ENCODE results near the gene TACC3. TPM values are rescaled to one million over a fixed set of nuclear protein-coding genes. Genes with fewer than 3 reads are reported as not detected.
A peak's percentile ranks its signal among the peaks of the same experiment; 100 is the strongest.
"Not testable (repeated sequence)": the region's sequence is repeated elsewhere in the genome, so short reads cannot be mapped to it uniquely, and the experiment has no call there.

Gene TACC3
- total RNA-seq, 5 donors from 2014 or later (not counting 1 experiment from before 2014, with no cell fraction given) = 100 to 138 (median 127) TPM

- Mint-ChIP-seq H3K27ac (no peak overlapping the region), H3K27me3 (no peaks in the 10 kb centered on the region), H3K36me3 (peaks cover 35% of the 10 kb centered on the region), H3K9me3 (no peaks in the 10 kb centered on the region), H3K4me3 (no peak overlapping the region), H3K4me1 (peaks cover 0 to 7% (median 4%) of the 10 kb centered on the region in 3 donors)
- no peak overlapping the region for H3K4me3 ChIP-seq (ENCODE audit: control insufficient read depth in 1 of 2, extremely low read depth in 1 of 2, low read length in 1 of 2)
- ChIA-PET CTCF (interaction anchor here (0.8 to 1.4 kb wide), 3 partner anchors 29 to 30 kb away, joined by 3 to 10 read pairs (median 4); no protein-coding TSS in a partner anchor), POLR2A (interaction anchor here in 1 of 2 donors (0.6 kb wide), 1 partner anchor 86 kb away, joined by 3 read pairs; no protein-coding TSS in a partner anchor)
- no peak for ATAC-seq (replicated peaks in 1 of 4)
- H3K4me1 ChIP-seq (ENCODE audit: control insufficient read depth in 1 of 2, extremely low read depth in 1 of 2, insufficient read depth in 2 of 2, low read length in 2 of 2) = no peaks in the 10 kb centered on the region
- no peak for DNase-seq
- peaks cover 8 to 77% of the 10 kb centered on the region in 2 donors for H3K36me3 ChIP-seq (ENCODE audit: control insufficient read depth in 2 of 2, extremely low read depth in 1 of 2, insufficient read depth in 1 of 2, low read length in 1 of 2)
- H3K27ac ChIP-seq (ENCODE audit: low read length) = no peak overlapping the region
- H3K9me3 ChIP-seq = no peaks in the 10 kb centered on the region
- WGBS (ENCODE audit: insufficient coverage) = 85% methylated on average over 2 of the region's 5 CpGs
- no peaks in the 10 kb centered on the region for H3K27me3 ChIP-seq (replicated peaks in 1 of 2; ENCODE audit: control insufficient read depth in 2 of 2, extremely low read depth in 1 of 2, insufficient read depth in 2 of 2, low read length in 1 of 2)
Measured at GRCh38 chr4:1695913-1696312, 25.4 kb upstream of the TACC3 start.

- Mint-ChIP-seq H3K36me3 (peaks cover 31% of the 10 kb centered on the region), H3K4me1 (peaks cover 13 to 34% (median 30%) of the 10 kb centered on the region in 3 donors)
- H3K4me3 Mint-ChIP-seq; H3K27ac ChIP-seq (ENCODE audit: low read length); H3K9me3 ChIP-seq; ATAC-seq (replicated peaks in 1 of 4); H3K27ac Mint-ChIP-seq; POLR2A ChIA-PET; H3K27me3 Mint-ChIP-seq; H3K27me3 ChIP-seq (replicated peaks in 1 of 2; ENCODE audit: control insufficient read depth in 2 of 2, extremely low read depth in 1 of 2, insufficient read depth in 2 of 2, low read length in 1 of 2); H3K9me3 Mint-ChIP-seq; DNase-seq; H3K4me3 ChIP-seq (ENCODE audit: control insufficient read depth in 1 of 2, extremely low read depth in 1 of 2, low read length in 1 of 2); H3K4me1 ChIP-seq (ENCODE audit: control insufficient read depth in 1 of 2, extremely low read depth in 1 of 2, insufficient read depth in 2 of 2, low read length in 2 of 2): not testable (repeated sequence)
- CTCF ChIA-PET = interaction anchor here (1.3 to 1.6 kb wide), 2 partner anchors 8 to 9 kb away, joined by 4 to 5 read pairs; no protein-coding TSS in a partner anchor
- peaks cover 5 to 68% of the 10 kb centered on the region in 2 donors for H3K36me3 ChIP-seq (ENCODE audit: control insufficient read depth in 2 of 2, extremely low read depth in 1 of 2, insufficient read depth in 1 of 2, low read length in 1 of 2)
- WGBS (ENCODE audit: insufficient coverage) = 86% methylated on average over 4 of the region's 8 CpGs
Measured at GRCh38 chr4:1701671-1702070, 19.6 kb upstream of the TACC3 start.

GRCh38 chr4:1703867-1704266, 17.5 kb upstream of the TACC3 start:
- Histone ChIP-seq H3K36me3 (ENCODE audit: control insufficient read depth in 2 of 2, extremely low read depth in 1 of 2, insufficient read depth in 1 of 2, low read length in 1 of 2) (peaks cover 5 to 54% of the 10 kb centered on the region in 2 donors), H3K27me3 (replicated peaks in 1 of 2; ENCODE audit: control insufficient read depth in 2 of 2, extremely low read depth in 1 of 2, insufficient read depth in 2 of 2, low read length in 1 of 2) (no peaks in the 10 kb centered on the region), H3K4me1 (ENCODE audit: control insufficient read depth in 1 of 2, extremely low read depth in 1 of 2, insufficient read depth in 2 of 2, low read length in 2 of 2) (peaks cover 0 to 8% of the 10 kb centered on the region in 2 experiments), H3K27ac (ENCODE audit: low read length) (no peak overlapping the region), H3K4me3 (ENCODE audit: control insufficient read depth in 1 of 2, extremely low read depth in 1 of 2, low read length in 1 of 2) (no peak overlapping the region), H3K9me3 (no peaks in the 10 kb centered on the region)
- WGBS (ENCODE audit: insufficient coverage) = no CpG with 5 or more reads among the region's 1 CpG
- Mint-ChIP-seq H3K36me3 (peaks cover 36% of the 10 kb centered on the region), H3K27ac (no peak overlapping the region), H3K27me3 (no peaks in the 10 kb centered on the region), H3K4me3 (no peak overlapping the region), H3K4me1 (peaks cover 22 to 45% (median 39%) of the 10 kb centered on the region in 3 donors), H3K9me3 (no peaks in the 10 kb centered on the region)
- no peak for ATAC-seq (replicated peaks in 1 of 4)
- ChIA-PET CTCF (interaction anchor here in 1 of 2 donors (1.6 kb wide), 1 partner anchor 11 kb away, joined by 11 read pairs; no protein-coding TSS in a partner anchor), POLR2A (no interaction called here)
- DNase-seq = no peak

GRCh38 chr4:1705732-1706131, 15.6 kb upstream of the TACC3 start:
- H3K27ac Mint-ChIP-seq = no peak overlapping the region
- H3K36me3 ChIP-seq (ENCODE audit: control insufficient read depth in 2 of 2, extremely low read depth in 1 of 2, insufficient read depth in 1 of 2, low read length in 1 of 2) = peaks cover 5 to 39% of the 10 kb centered on the region in 2 donors

GRCh38 chr4:1706358-1706757, 15.0 kb upstream of the TACC3 start:
- ATAC-seq (replicated peaks in 1 of 4) = no peak
- peaks cover 34% of the 10 kb centered on the region for H3K36me3 Mint-ChIP-seq
- no peaks in the 10 kb centered on the region for H3K27me3 Mint-ChIP-seq
- Histone ChIP-seq H3K27me3 (replicated peaks in 1 of 2; ENCODE audit: control insufficient read depth in 2 of 2, extremely low read depth in 1 of 2, insufficient read depth in 2 of 2, low read length in 1 of 2) (no peaks in the 10 kb centered on the region), H3K36me3 (ENCODE audit: control insufficient read depth in 2 of 2, extremely low read depth in 1 of 2, insufficient read depth in 1 of 2, low read length in 1 of 2) (peaks cover 5 to 33% of the 10 kb centered on the region in 2 donors), H3K9me3 (no peaks in the 10 kb centered on the region), H3K4me3 (ENCODE audit: control insufficient read depth in 1 of 2, extremely low read depth in 1 of 2, low read length in 1 of 2) (no peak overlapping the region), H3K27ac (ENCODE audit: low read length) (no peak overlapping the region), H3K4me1 (ENCODE audit: control insufficient read depth in 1 of 2, extremely low read depth in 1 of 2, insufficient read depth in 2 of 2, low read length in 2 of 2) (peaks cover 6 to 29% of the 10 kb centered on the region in 2 experiments)
- H3K27ac Mint-ChIP-seq = no peak overlapping the region
- DNase-seq = no peak
- CTCF ChIA-PET = interaction anchor here in 1 of 2 donors (0.6 to 1.0 kb wide), 2 partner anchors 15 to 20 kb away, joined by 3 to 5 read pairs; partner anchors contain the start of genes TACC3 and TMEM129
- POLR2A ChIA-PET = no interaction called here
- WGBS (ENCODE audit: insufficient coverage) = 96% methylated on average over 6 of the region's 6 CpGs
- H3K9me3 Mint-ChIP-seq = no peaks in the 10 kb centered on the region
- peaks cover 47 to 70% (median 60%) of the 10 kb centered on the region in 3 donors for H3K4me1 Mint-ChIP-seq
- H3K4me3 Mint-ChIP-seq = no peak overlapping the region

More at GRCh38 chr4:1705732-1706131, 15.6 kb upstream of the TACC3 start:
- Histone ChIP-seq H3K27ac (ENCODE audit: low read length) (no peak overlapping the region), H3K4me1 (ENCODE audit: control insufficient read depth in 1 of 2, extremely low read depth in 1 of 2, insufficient read depth in 2 of 2, low read length in 2 of 2) (peaks cover 0 to 23% of the 10 kb centered on the region in 2 experiments), H3K27me3 (replicated peaks in 1 of 2; ENCODE audit: control insufficient read depth in 2 of 2, extremely low read depth in 1 of 2, insufficient read depth in 2 of 2, low read length in 1 of 2) (no peaks in the 10 kb centered on the region), H3K9me3 (no peaks in the 10 kb centered on the region), H3K4me3 (ENCODE audit: control insufficient read depth in 1 of 2, extremely low read depth in 1 of 2, low read length in 1 of 2) (no peak overlapping the region)
- ATAC-seq (replicated peaks in 1 of 4) (no peak), DNase-seq (no peak)
- no peak overlapping the region for H3K4me3 Mint-ChIP-seq
- POLR2A ChIA-PET = no interaction called here
- CTCF ChIA-PET = interaction anchor here in 1 of 2 donors (0.6 to 1.0 kb wide), 2 partner anchors 15 to 21 kb away, joined by 3 to 5 read pairs; partner anchors contain the start of genes TACC3 and TMEM129
- no peaks in the 10 kb centered on the region for H3K9me3 Mint-ChIP-seq
- H3K27me3 Mint-ChIP-seq = no peaks in the 10 kb centered on the region
- peaks cover 40 to 64% (median 55%) of the 10 kb centered on the region in 3 donors for H3K4me1 Mint-ChIP-seq
- H3K36me3 Mint-ChIP-seq = peaks cover 34% of the 10 kb centered on the region
- no CpG with 5 or more reads among the region's 6 CpGs for WGBS (ENCODE audit: insufficient coverage)

- H3K27me3 Mint-ChIP-seq = no peaks in the 10 kb centered on the region
- H3K36me3 ChIP-seq (ENCODE audit: control insufficient read depth in 2 of 2, extremely low read depth in 1 of 2, insufficient read depth in 1 of 2, low read length in 1 of 2) = peaks cover 5 to 17% of the 10 kb centered on the region in 2 donors
- H3K9me3 Mint-ChIP-seq = no peaks in the 10 kb centered on the region
- ATAC-seq (replicated peaks in 1 of 4) = no peak
- H3K4me3 ChIP-seq (ENCODE audit: control insufficient read depth in 1 of 2, extremely low read depth in 1 of 2, low read length in 1 of 2) = no peak overlapping the region
- DNase-seq = no peak
- peaks cover 11 to 39% of the 10 kb centered on the region in 2 experiments for H3K4me1 ChIP-seq (ENCODE audit: control insufficient read depth in 1 of 2, extremely low read depth in 1 of 2, insufficient read depth in 2 of 2, low read length in 2 of 2)
- peaks cover 24% of the 10 kb centered on the region for H3K36me3 Mint-ChIP-seq
- peak overlapping the region in 2 of 3 donors; percentile 7 to 27 for H3K4me3 Mint-ChIP-seq
- H3K9me3 ChIP-seq = no peaks in the 10 kb centered on the region
- POLR2A ChIA-PET = interaction anchor here in 1 of 2 donors (0.6 kb wide), 1 partner anchor 35 kb away, joined by 3 read pairs; no protein-coding TSS in a partner anchor
- H3K27me3 ChIP-seq (replicated peaks in 1 of 2; ENCODE audit: control insufficient read depth in 2 of 2, extremely low read depth in 1 of 2, insufficient read depth in 2 of 2, low read length in 1 of 2) = no peaks in the 10 kb centered on the region
- H3K27ac ChIP-seq (ENCODE audit: low read length) = no peak overlapping the region
- CTCF ChIA-PET = interaction anchor here (0.6 to 2.9 kb wide), 4 partner anchors 10 to 15 kb away, joined by 3 to 22 read pairs (median 6); no protein-coding TSS in a partner anchor
- WGBS (ENCODE audit: insufficient coverage) = no CpG with 5 or more reads among the region's 1 CpG
- H3K27ac Mint-ChIP-seq = peak overlapping the region in 1 of 2 donors; percentile 63
- peaks cover 53 to 68% (median 58%) of the 10 kb centered on the region in 3 donors for H3K4me1 Mint-ChIP-seq
Measured at GRCh38 chr4:1708581-1708980, 12.7 kb upstream of the TACC3 start.
